H9 (cell line): ENCODE results near the gene KRTDAP. TPM values are rescaled to one million over a fixed set of nuclear protein-coding genes. Genes with fewer than 3 reads are reported as not detected.

Source experiments
- DNase-seq: peaks from one replicate; pipeline ENCODE4 v3.0.0-alpha.2; 2017
- H2AFZ ChIP-seq: one replicate; pipeline ENCODE4 v1.6.1; 2013; ENCODE audit warnings: mild to moderate bottlenecking, low read length, control low read depth, moderate library complexity
- H2AK5ac ChIP-seq: 2 replicates; pipeline ENCODE4 v1.6.1; 2013; ENCODE audit warnings: low read length, control low read depth, mixed read lengths; ENCODE audit not compliant: insufficient read length
- H2BK120ac ChIP-seq: one replicate; pipeline ENCODE4 v1.6.1; 2013; ENCODE audit warnings: low read depth, mild to moderate bottlenecking, low read length, control low read depth, inconsistent platforms; ENCODE audit not compliant: poor library complexity, severe bottlenecking
- H2BK12ac ChIP-seq: 2 replicates; pipeline ENCODE4 v1.6.1; 2013; ENCODE audit warnings: low read length, control low read depth, mixed read lengths, low read depth; ENCODE audit not compliant: insufficient read length
- H2BK15ac ChIP-seq: 2 replicates; pipeline ENCODE4 v1.6.1; 2013; ENCODE audit warnings: low read depth, low read length, control low read depth
- H2BK20ac ChIP-seq: one replicate; pipeline ENCODE4 v1.6.1; 2013; ENCODE audit warnings: low read depth, mild to moderate bottlenecking, low read length, control low read depth, inconsistent platforms; ENCODE audit not compliant: poor library complexity, severe bottlenecking
- H2BK5ac ChIP-seq: 2 replicates; pipeline ENCODE4 v1.6.1; 2013; ENCODE audit warnings: low read length, control low read depth, mixed read lengths; ENCODE audit not compliant: insufficient read length
- H3K14ac ChIP-seq: 2 replicates; pipeline ENCODE4 v1.6.1; 2013; ENCODE audit warnings: low read length, control low read depth; ENCODE audit not compliant: insufficient read depth
- H3K18ac ChIP-seq: 2 replicates; pipeline ENCODE4 v1.6.1; 2013; ENCODE audit warnings: low read depth, mild to moderate bottlenecking, mixed read lengths, low read length, control low read depth; ENCODE audit not compliant: insufficient read length
- H3K23ac ChIP-seq: 2 replicates; pipeline ENCODE4 v1.6.1; 2013; ENCODE audit warnings: low read length, control low read depth, mixed read lengths, low read depth; ENCODE audit not compliant: insufficient read length
- H3K23me2 ChIP-seq: 2 replicates; pipeline ENCODE4 v1.6.1; 2013; ENCODE audit warnings: low read depth, mild to moderate bottlenecking, mixed read lengths, low read length, control low read depth; ENCODE audit not compliant: insufficient read length, poor library complexity, severe bottlenecking
- H3K27ac ChIP-seq: 2 replicates; pipeline ENCODE4 v1.5.1; 2013; ENCODE audit warnings: low read length, control low read depth, mixed read lengths, low read depth; ENCODE audit not compliant: insufficient read length
- H3K27me3 ChIP-seq: 2 replicates; pipeline ENCODE4 v1.6.1; 2013; ENCODE audit warnings: low read length, control low read depth, inconsistent platforms; ENCODE audit not compliant: insufficient read depth
- H3K4ac ChIP-seq: 2 replicates; pipeline ENCODE4 v1.6.1; 2013; ENCODE audit warnings: low read depth, mild to moderate bottlenecking, control low read depth, inconsistent platforms, low read length, moderate library complexity
- H3K4me1 ChIP-seq: 2 replicates; pipeline ENCODE4 v1.6.1; 2013; ENCODE audit warnings: low read length, control low read depth, inconsistent platforms; ENCODE audit not compliant: insufficient read depth
- H3K4me2 ChIP-seq: 2 replicates; pipeline ENCODE4 v1.6.1; 2013; ENCODE audit warnings: low read length, control low read depth, mixed read lengths; ENCODE audit not compliant: insufficient read length, insufficient read depth
- H3K56ac ChIP-seq: 2 replicates; pipeline ENCODE4 v1.6.1; 2013; ENCODE audit warnings: low read depth, mild to moderate bottlenecking, mixed read lengths, low read length, control low read depth; ENCODE audit not compliant: insufficient read length
- H3K79me1 ChIP-seq: 2 replicates; pipeline ENCODE4 v1.6.1; 2013; ENCODE audit warnings: low read depth, mild to moderate bottlenecking, moderate library complexity, low read length, control low read depth, inconsistent platforms; ENCODE audit not compliant: insufficient read depth, poor library complexity, severe bottlenecking
- H3K79me2 ChIP-seq: 2 replicates; pipeline ENCODE4 v1.6.1; 2013; ENCODE audit warnings: low read length, control low read depth, inconsistent platforms; ENCODE audit not compliant: insufficient read depth
- H3K9ac ChIP-seq: 2 replicates; pipeline ENCODE4 v1.6.1; 2013; ENCODE audit warnings: low read length, control low read depth, mixed read lengths; ENCODE audit not compliant: insufficient read length; ENCODE audit errors: extremely low read depth
- H3K9me3 ChIP-seq: one replicate; pipeline ENCODE4 v1.6.1; 2013; ENCODE audit warnings: low read depth, low read length, inconsistent platforms; ENCODE audit not compliant: control insufficient read depth
- H3T11ph ChIP-seq: one replicate; pipeline ENCODE4 v1.6.1; 2013; ENCODE audit warnings: mild to moderate bottlenecking, low read length, control low read depth, inconsistent platforms
- H4K20me1 ChIP-seq: one replicate; pipeline ENCODE4 v1.6.1; 2013; ENCODE audit not compliant: control insufficient read depth, insufficient read length, insufficient read depth
- H4K5ac ChIP-seq: 2 replicates; pipeline ENCODE4 v1.6.1; 2013; ENCODE audit warnings: low read depth, mild to moderate bottlenecking, mixed read lengths, low read length, control low read depth; ENCODE audit not compliant: insufficient read length
- H4K8ac ChIP-seq: replicated peaks from 2 replicates; pipeline ENCODE4 v1.6.1; 2013; ENCODE audit warnings: low read length, control low read depth, mixed read lengths, low read depth; ENCODE audit not compliant: insufficient read length
- H4K91ac ChIP-seq: 2 replicates; pipeline ENCODE4 v1.6.1; 2013; ENCODE audit warnings: low read depth, mild to moderate bottlenecking, moderate library complexity, mixed read lengths, low read length, control low read depth; ENCODE audit not compliant: insufficient read length
- H3K27ac Mint-ChIP-seq, 3 experiments: 2 replicates in 2 of 3; 3 replicates in 1 of 3; pipeline ENCODE4 v1.8.0; 2020 to 2021; ENCODE audit warnings: mixed read lengths in 3 of 3, mild to moderate bottlenecking in 1 of 3, moderate library complexity in 1 of 3
- H3K27me3 Mint-ChIP-seq: 2 replicates; pipeline ENCODE4 v1.8.0; 2021; ENCODE audit warnings: low read depth, mild to moderate bottlenecking, moderate library complexity, mixed read lengths
- H3K36me3 Mint-ChIP-seq, 3 experiments: 2 replicates in 2 of 3; 3 replicates in 1 of 3; pipeline ENCODE4 v1.8.0; 2020 to 2021; ENCODE audit warnings: low read depth in 3 of 3, mixed read lengths in 3 of 3; ENCODE audit not compliant: insufficient read depth in 1 of 3
- H3K4me1 Mint-ChIP-seq, 2 experiments: 2 replicates each; pipeline ENCODE4 v1.8.0; 2020; ENCODE audit warnings: mixed read lengths in 2 of 2
- H3K4me3 Mint-ChIP-seq, 2 experiments: 2 replicates in 1 of 2; 3 replicates in 1 of 2; pipeline ENCODE4 v1.8.0; 2020 to 2021; ENCODE audit warnings: mild to moderate bottlenecking in 2 of 2, mixed read lengths in 2 of 2, moderate library complexity in 1 of 2
- H3K9me3 Mint-ChIP-seq, 2 experiments: 2 replicates in 1 of 2; 3 replicates in 1 of 2; pipeline ENCODE4 v1.8.0; 2020; ENCODE audit warnings: mild to moderate bottlenecking in 2 of 2, mixed read lengths in 2 of 2, moderate library complexity in 1 of 2
- WGBS: extraction: QIAGEN DNeasy Blood & Tissue Kit; methylation state at CpG from one replicate; pipeline ENCODE4 v1.1.7; 2013; ENCODE audit warnings: missing lambda C conversion rate, low lambda C conversion rate, mixed read lengths; ENCODE audit not compliant: insufficient read length; ENCODE audit errors: extremely low coverage; 5-methylcytosine and 5-hydroxymethylcytosine counted together
- total RNA-seq: library from RNA; stranded (reverse); gene quantifications from 2 replicates; pipeline ENCODE4 v1.2.1, GENCODE V29; 2021
- TF ChIP-seq, protein P1 (sequence below): fragments of 200-600 bp; sonication (generic); conservative IDR thresholded peaks from 3 replicates; pipeline ENCODE4 v1.8.0; 2021; ENCODE audit warnings: antibody characterized with exemption, mild to moderate bottlenecking

KRTDAP gene
- total RNA-seq, 1 experiment from 2014 or later = 0.87 TPM

GRCh38 chr19:35539850-35540249 is 49.6 kb upstream of the KRTDAP start:
- Mint-ChIP-seq H3K9me3 (no peaks in the 10 kb centered on the region), H3K27me3 (no peaks in the 10 kb centered on the region; the same call in 1 of the 2 replicates), H3K27ac (no peak overlapping the region), H3K36me3 (peaks cover 16 to 38% (median 37%) of the 10 kb centered on the region in 3 experiments; a peak in 6 of 7 replicates), H3K4me1 (peaks cover 35 to 39% of the 10 kb centered on the region in 2 experiments), H3K4me3 (no peak overlapping the region; a peak in 1 of 5 replicates)
- no peaks in the 10 kb centered on the region for H3K9me3 ChIP-seq
- H2BK5ac ChIP-seq = no peak overlapping the region
- no peak overlapping the region for H3K23ac ChIP-seq
- peaks cover 8% of the 10 kb centered on the region; the same call in 1 of the 2 replicates for H3K4me1 ChIP-seq
- no peaks in the 10 kb centered on the region for H3K27me3 ChIP-seq
- H3K4ac ChIP-seq = no peak overlapping the region
- no peak overlapping the region for H3T11ph ChIP-seq
- H3K56ac ChIP-seq = no peak overlapping the region
- no CpG with 5 or more reads among the region's 12 CpGs for WGBS
- no peak overlapping the region for H4K8ac ChIP-seq
- H3K27ac ChIP-seq = no peak overlapping the region
- H4K20me1 ChIP-seq = no peaks in the 10 kb centered on the region
- no peak for DNase-seq
- no peak overlapping the region for H3K4me2 ChIP-seq
- TF ChIP-seq, protein P1, sequence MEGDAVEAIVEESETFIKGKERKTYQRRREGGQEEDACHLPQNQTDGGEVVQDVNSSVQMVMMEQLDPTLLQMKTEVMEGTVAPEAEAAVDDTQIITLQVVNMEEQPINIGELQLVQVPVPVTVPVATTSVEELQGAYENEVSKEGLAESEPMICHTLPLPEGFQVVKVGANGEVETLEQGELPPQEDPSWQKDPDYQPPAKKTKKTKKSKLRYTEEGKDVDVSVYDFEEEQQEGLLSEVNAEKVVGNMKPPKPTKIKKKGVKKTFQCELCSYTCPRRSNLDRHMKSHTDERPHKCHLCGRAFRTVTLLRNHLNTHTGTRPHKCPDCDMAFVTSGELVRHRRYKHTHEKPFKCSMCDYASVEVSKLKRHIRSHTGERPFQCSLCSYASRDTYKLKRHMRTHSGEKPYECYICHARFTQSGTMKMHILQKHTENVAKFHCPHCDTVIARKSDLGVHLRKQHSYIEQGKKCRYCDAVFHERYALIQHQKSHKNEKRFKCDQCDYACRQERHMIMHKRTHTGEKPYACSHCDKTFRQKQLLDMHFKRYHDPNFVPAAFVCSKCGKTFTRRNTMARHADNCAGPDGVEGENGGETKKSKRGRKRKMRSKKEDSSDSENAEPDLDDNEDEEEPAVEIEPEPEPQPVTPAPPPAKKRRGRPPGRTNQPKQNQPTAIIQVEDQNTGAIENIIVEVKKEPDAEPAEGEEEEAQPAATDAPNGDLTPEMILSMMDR = no peak
- peaks cover 6% of the 10 kb centered on the region for H3K23me2 ChIP-seq
- no peak overlapping the region for H4K5ac ChIP-seq
- no peak overlapping the region for H3K9ac ChIP-seq
- H2BK12ac ChIP-seq = no peak overlapping the region
- H4K91ac ChIP-seq = no peak overlapping the region
- H3K14ac ChIP-seq = no peak overlapping the region
- no peak overlapping the region for H3K18ac ChIP-seq
- no peaks in the 10 kb centered on the region for H3K79me1 ChIP-seq
- no peak overlapping the region for H2BK15ac ChIP-seq
- H3K79me2 ChIP-seq = peaks cover 5% of the 10 kb centered on the region; the same call in 1 of the 2 replicates
- H2BK20ac ChIP-seq = no peak overlapping the region
- no peak overlapping the region for H2AFZ ChIP-seq
- no peak overlapping the region for H2AK5ac ChIP-seq
- no peak overlapping the region for H2BK120ac ChIP-seq
